PC-3 (cell line): ENCODE data around the gene YIF1A. TPM values are rescaled to one million over a fixed set of nuclear protein-coding genes. Genes with fewer than 3 reads are reported as not detected.

Experiments used
- ATAC-seq: fragments of 200-7000 bp; cut with Tn5 transposase; 2 replicates; pipeline ENCODE4 v1.9.1; 2020; ENCODE audit warnings: mild to moderate bottlenecking, moderate library complexity
- BruUV-seq: library from RNA; stranded (reverse); fragments of 400-500 nt; replicated peaks from 2 replicates; lab custom pipeline; 2021; lab: Mats Ljungman, UMichigan
- CTCF ChIA-PET: fragments of 300-600 bp; sonication (Branson Sonifier 250); formaldehyde crosslinking; loops from one replicate; lab custom pipeline; 2022; ENCODE audit warnings: antibody characterized with exemption; lab: Charles Lee
- POLR2A ChIA-PET: fragments of 300-600 bp; sonication (Branson Sonifier 250); formaldehyde crosslinking; loops from one replicate; lab custom pipeline; 2022; ENCODE audit warnings: antibody characterized with exemption; ENCODE audit not compliant: unreplicated experiment; lab: Charles Lee
- DNase-seq: peaks from one replicate; pipeline ENCODE4 v3.0.0-alpha.2; 2015
- H2AFZ ChIP-seq: fragments of 300-600 bp; sonication (generic); 2 replicates; pipeline ENCODE4 v1.6.0; 2016; ENCODE audit warnings: antibody characterized with exemption, low read length
- H3F3A ChIP-seq: fragments of 300-600 bp; sonication (generic); one replicate; pipeline ENCODE4 v1.6.0; 2017; ENCODE audit warnings: antibody characterized with exemption, low read length, control low read depth, mild to moderate bottlenecking; ENCODE audit not compliant: unreplicated experiment
- H3K27ac ChIP-seq: fragments of 300-600 bp; sonication (generic); 2 replicates; pipeline ENCODE4 v1.5.1; 2016; ENCODE audit warnings: mild to moderate bottlenecking, low read length
- H3K27me3 ChIP-seq: fragments of 300-600 bp; sonication (generic); 2 replicates; pipeline ENCODE4 v1.6.1; 2016; ENCODE audit warnings: low read length, mixed read lengths
- H3K36me3 ChIP-seq: fragments of 300-600 bp; sonication (generic); 2 replicates; pipeline ENCODE4 v1.6.1; 2016; ENCODE audit warnings: low read depth, mixed run types, low read length, mixed read lengths
- H3K4me1 ChIP-seq: fragments of 300-600 bp; sonication (generic); 2 replicates; pipeline ENCODE4 v1.5.1; 2016; ENCODE audit warnings: low read length; ENCODE audit not compliant: insufficient read depth
- H3K4me2 ChIP-seq: fragments of 300-600 bp; sonication (generic); 2 replicates; pipeline ENCODE4 v1.6.0; 2016; ENCODE audit warnings: low read length
- H3K4me3 ChIP-seq: fragments of 300-600 bp; sonication (generic); 2 replicates; pipeline ENCODE4 v1.5.1; 2016; ENCODE audit warnings: mild to moderate bottlenecking, low read length, mixed read lengths
- H3K79me2 ChIP-seq: fragments of 300-600 bp; sonication (generic); 2 replicates; pipeline ENCODE4 v1.6.1; 2017; ENCODE audit warnings: low read length, mixed read lengths
- H3K9ac ChIP-seq: fragments of 300-600 bp; sonication (generic); 2 replicates; pipeline ENCODE4 v1.6.0; 2016; ENCODE audit warnings: mild to moderate bottlenecking, low read length
- H3K9me2 ChIP-seq: fragments of 300-600 bp; sonication (generic); replicated peaks from 2 replicates; pipeline ENCODE4 v1.6.1; 2016; ENCODE audit warnings: mixed run types, low read length, mixed read lengths
- H3K9me3 ChIP-seq: fragments of 300-600 bp; sonication (generic); 2 replicates; pipeline ENCODE4 v1.6.1; 2016; ENCODE audit warnings: low read length, mixed read lengths
- H4K20me1 ChIP-seq: fragments of 300-600 bp; sonication (generic); 2 replicates; pipeline ENCODE4 v1.6.1; 2016; ENCODE audit warnings: low read length, mixed read lengths
- CTCF ChIP-seq: fragments of 300-600 bp; sonication (generic); conservative IDR thresholded peaks from 2 replicates; pipeline ENCODE4 v1.5.1; 2017; ENCODE audit warnings: antibody characterized with exemption, low read depth, mild to moderate bottlenecking, low read length
- EZH2 ChIP-seq: fragments of 300-600 bp; sonication (generic); IDR thresholded peaks from one replicate; pipeline ENCODE4 v1.6.1; 2017; ENCODE audit warnings: antibody characterized with exemption, mild to moderate bottlenecking, low read length; ENCODE audit not compliant: unreplicated experiment
- EZH2phosphoT487 ChIP-seq: fragments of 300-600 bp; sonication (generic); IDR thresholded peaks from 2 replicates; pipeline ENCODE4 v1.6.1; 2018; ENCODE audit warnings: mild to moderate bottlenecking, antibody characterized with exemption, low read length, borderline replicate concordance
- intact Hi-C: fragments of 100-400 bp; cut with micrococcal nuclease; formaldehyde crosslinking; loops from 2 replicates; pipeline ENCODE4 v1.9.0; 2023
- total RNA-seq: library from RNA; depleted of rRNA; stranded (reverse); fragments of >200 nt; gene quantifications from 2 replicates; pipeline ENCODE4 v1.2.3, GENCODE V29; 2014

YIF1A gene
- total RNA-seq, 1 experiment from 2014 or later = 236 TPM

- Histone ChIP-seq H4K20me1 (no peaks in the 10 kb centered on the region), H2AFZ (no peak overlapping the region), H3K9ac (no peak overlapping the region), H3K4me1 (peaks cover 18% of the 10 kb centered on the region), H3K27me3 (peaks cover 12% of the 10 kb centered on the region), H3K79me2 (peaks cover 23% of the 10 kb centered on the region), H3K27ac (no peak overlapping the region), H3K9me2 (no peaks in the 10 kb centered on the region), H3K4me2 (no peak overlapping the region), H3K4me3 (no peak overlapping the region), H3K36me3 (no peaks in the 10 kb centered on the region), H3F3A (no peaks in the 10 kb centered on the region), H3K9me3 (no peaks in the 10 kb centered on the region)
- BruUV-seq = no TSS peak
- TF ChIP-seq EZH2 (no peak), EZH2phosphoT487 (no peak), CTCF (no peak)
- DNase-seq = no peak
- ChIA-PET CTCF (interaction anchor here (0.5 to 0.6 kb wide), 2 partner anchors 511 to 721 kb away, joined by 3 to 4 read pairs; partner anchors contain the start of gene ZNRD2), POLR2A (no interaction called here)
- intact Hi-C loops = no loop called here
- ATAC-seq = no peak
These were observed 2.4 kb upstream of the YIF1A start for GRCh38 chr11:66291303-66291705.

- Histone ChIP-seq H3K27me3 (peaks cover 12% of the 10 kb centered on the region), H3K79me2 (peaks cover 23% of the 10 kb centered on the region), H3K9me2 (no peaks in the 10 kb centered on the region), H3K4me1 (peaks cover 18% of the 10 kb centered on the region), H3K9ac (no peak overlapping the region), H3K4me2 (peak overlapping the region; percentile 91), H3K36me3 (no peaks in the 10 kb centered on the region), H3K27ac (no peak overlapping the region), H4K20me1 (no peaks in the 10 kb centered on the region), H2AFZ (no peak overlapping the region), H3K9me3 (no peaks in the 10 kb centered on the region), H3K4me3 (peak overlapping the region; percentile 90; the same call in 1 of the 2 replicates), H3F3A (no peaks in the 10 kb centered on the region)
- DNase-seq (no peak), ATAC-seq (no peak)
- CTCF ChIA-PET = no interaction called here
- TF ChIP-seq EZH2 = no peak
- TF ChIP-seq CTCF = no peak
- TF ChIP-seq EZH2phosphoT487 = no peak
- intact Hi-C loops = no loop called here
- POLR2A ChIA-PET = no interaction called here
- no TSS peak for BruUV-seq
These were observed 1.3 kb upstream of the YIF1A start for GRCh38 chr11:66290330-66290621.

- CTCF ChIA-PET = interaction anchor here (0.6 to 1.4 kb wide), 4 partner anchors 23 to 1343 kb away, joined by 3 to 6 read pairs (median 4); partner anchors contain the start of gene RIN1
- Histone ChIP-seq H3K9me2 (no peaks in the 10 kb centered on the region), H3K27ac (peak overlapping the region; percentile 60), H3K9me3 (no peaks in the 10 kb centered on the region), H3K27me3 (peaks cover 12% of the 10 kb centered on the region), H3K4me1 (peaks cover 18% of the 10 kb centered on the region), H3K9ac (peak overlapping the region; percentile 94), H2AFZ (peak overlapping the region; percentile 61), H3K4me2 (peak overlapping the region; percentile 91), H3K36me3 (no peaks in the 10 kb centered on the region), H3K79me2 (peaks cover 23% of the 10 kb centered on the region), H4K20me1 (no peaks in the 10 kb centered on the region), H3K4me3 (peak overlapping the region; percentile 90), H3F3A (no peaks in the 10 kb centered on the region)
- POLR2A ChIA-PET = interaction anchor here (0.5 to 1.6 kb wide), 10 partner anchors 7 to 224 kb away, joined by 3 to 11 read pairs (median 4); partner anchors contain the start of genes DPP3 and RIN1
- ATAC-seq = peak; percentile 46
- TSS peak; percentile 96 for BruUV-seq
- intact Hi-C loops = no loop called here
- peak; percentile 22 for DNase-seq
- no peak for TF ChIP-seq CTCF
- no peak for TF ChIP-seq EZH2
- TF ChIP-seq EZH2phosphoT487 = no peak
These were observed 796 bp upstream of the YIF1A start for GRCh38 chr11:66289548-66290329.
